GM21515 (cell line): ENCODE measurements around the gene MSRB2.
"Not testable (repeated sequence)": the region's sequence is repeated elsewhere in the genome, so short reads cannot be mapped to it uniquely, and the experiment has no call there.

Experiments
- ATAC-seq: cut with Tn5 transposase; IDR thresholded peaks from one replicate; pipeline ENCODE4 v1.9.1; 2021; ENCODE audit not compliant: unreplicated experiment

MSRB2 gene

GRCh38 chr10:23069019-23069815 is 26.2 kb upstream of the MSRB2 start:
- no peak for ATAC-seq

DNA sequence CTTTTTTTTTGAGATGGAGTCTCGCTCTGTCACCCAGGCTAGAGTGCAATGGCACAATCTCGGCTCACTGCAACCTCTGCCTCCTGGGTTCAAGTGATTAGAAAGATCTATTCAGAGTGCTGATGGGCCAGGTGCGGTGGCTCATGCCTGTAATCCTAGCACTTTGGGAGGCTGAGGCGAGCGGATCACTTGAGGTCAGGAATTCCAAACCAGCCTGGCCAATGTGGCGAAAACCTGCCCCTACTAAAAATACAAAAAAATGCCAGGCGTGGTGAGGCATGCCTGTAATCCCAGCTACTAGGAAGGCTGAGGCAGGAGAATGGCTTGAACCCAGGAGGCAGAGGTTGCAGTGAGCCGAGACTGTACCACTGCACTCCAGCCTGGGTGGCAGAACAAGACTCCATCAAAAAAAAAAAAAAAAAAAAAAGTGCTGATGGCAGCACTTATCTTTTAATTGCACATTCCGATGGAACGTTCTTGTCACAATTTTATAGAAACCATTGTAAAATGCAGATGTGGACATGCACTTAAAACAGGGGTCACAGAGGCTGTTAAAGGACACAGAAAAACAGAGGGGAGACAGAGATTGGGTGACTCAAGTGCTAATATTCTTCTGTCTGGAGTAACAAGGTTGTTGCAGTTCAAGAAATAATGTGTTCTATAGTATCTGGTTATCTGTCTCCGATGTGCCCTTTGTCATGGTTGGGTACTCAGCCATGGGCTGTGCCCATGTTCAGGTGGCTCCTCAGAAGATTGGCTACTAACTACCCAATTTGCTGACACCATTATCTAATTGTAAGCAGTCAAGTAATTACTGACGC is 25.1 kb upstream of the MSRB2 start:
- ATAC-seq = peak; percentile 12

DNA sequence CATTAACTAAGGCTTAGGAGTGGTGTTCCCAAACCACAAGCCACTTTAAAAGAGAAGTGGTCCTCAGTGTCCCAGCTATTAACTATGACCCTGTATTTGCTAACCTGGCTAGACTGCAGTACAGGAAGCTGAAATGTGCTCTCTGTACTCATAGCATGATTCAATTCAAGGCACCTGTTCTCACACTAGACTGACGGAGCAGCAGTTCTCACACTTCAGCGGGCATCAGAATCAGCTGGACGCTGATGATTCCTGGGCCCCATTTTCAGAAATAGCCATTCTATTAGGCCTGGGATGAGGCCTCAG is 24.5 kb upstream of the MSRB2 start:
- peak; percentile 50 for ATAC-seq

GRCh38 chr10:23072593-23072992 is 22.8 kb upstream of the MSRB2 start:
- not testable (repeated sequence) for ATAC-seq

GRCh38 chr10:23073527-23073926 is 21.9 kb upstream of the MSRB2 start:
- ATAC-seq = no peak

GRCh38 chr10:23075672-23076071 is 19.7 kb upstream of the MSRB2 start:
- no peak for ATAC-seq

DNA sequence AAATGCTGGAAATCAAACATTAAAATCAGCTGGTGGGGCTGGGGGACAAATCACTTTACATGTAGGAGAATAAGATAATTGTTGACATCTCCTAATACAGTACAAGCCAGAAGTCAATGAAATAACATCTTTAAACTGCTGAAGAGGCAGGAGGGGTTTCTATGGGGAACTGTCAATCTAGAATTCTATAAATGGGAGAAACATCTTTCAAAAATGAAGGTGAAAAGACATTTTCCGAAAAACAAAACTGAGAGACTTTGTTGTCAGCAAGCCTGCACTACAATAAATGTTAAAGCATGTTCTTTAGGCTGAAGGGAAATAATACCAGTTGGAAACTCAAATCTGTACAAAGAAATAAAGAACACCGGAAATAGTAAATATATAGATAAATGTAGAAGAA is 17.3 kb upstream of the MSRB2 start:
- ATAC-seq = no peak

GRCh38 chr10:23079700-23080099 is 15.7 kb upstream of the MSRB2 start:
- ATAC-seq = no peak

DNA sequence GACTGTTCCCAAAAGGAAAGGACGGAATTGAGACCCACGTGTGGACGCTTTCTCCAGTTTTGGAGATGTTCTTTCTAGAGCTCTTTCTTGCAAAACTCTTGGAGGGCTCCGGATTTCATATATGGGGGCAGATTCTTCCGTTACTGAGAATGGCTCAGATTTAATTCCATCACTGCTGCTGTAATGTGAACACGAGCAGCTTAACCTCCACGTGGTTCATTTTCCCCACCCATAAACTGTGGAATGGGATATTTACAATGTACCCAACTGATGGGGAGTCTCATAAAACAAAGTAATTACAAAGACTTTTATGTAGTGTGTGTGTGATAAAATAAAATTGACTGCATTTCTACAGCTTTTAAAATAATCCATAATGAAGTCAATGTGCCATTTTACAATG is 15.1 kb upstream of the MSRB2 start:
- ATAC-seq = no peak

GRCh38 chr10:23081221-23081750 is 14.1 kb upstream of the MSRB2 start:
- ATAC-seq = no peak

GRCh38 chr10:23081891-23082290 is 13.5 kb upstream of the MSRB2 start:
- no peak for ATAC-seq

DNA sequence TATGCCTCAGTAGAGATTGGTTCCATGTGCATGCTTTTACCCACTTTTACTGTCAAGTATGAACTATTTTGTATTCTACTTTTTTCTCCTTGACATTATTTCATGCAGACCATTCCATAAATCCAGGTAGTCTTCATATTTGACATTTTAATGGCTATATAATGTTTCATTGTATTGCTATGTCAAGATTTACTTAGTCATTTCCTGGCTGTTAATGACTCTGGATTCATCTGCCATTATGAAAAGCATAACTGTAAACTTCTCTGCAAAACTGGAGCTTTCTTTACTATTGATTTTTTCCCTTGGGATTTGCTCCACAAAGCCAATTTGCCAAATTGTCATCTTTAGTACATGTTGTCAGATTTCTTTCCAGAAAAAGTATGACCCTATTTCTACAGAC is 6.8 kb upstream of the MSRB2 start:
- ATAC-seq = no peak

DNA sequence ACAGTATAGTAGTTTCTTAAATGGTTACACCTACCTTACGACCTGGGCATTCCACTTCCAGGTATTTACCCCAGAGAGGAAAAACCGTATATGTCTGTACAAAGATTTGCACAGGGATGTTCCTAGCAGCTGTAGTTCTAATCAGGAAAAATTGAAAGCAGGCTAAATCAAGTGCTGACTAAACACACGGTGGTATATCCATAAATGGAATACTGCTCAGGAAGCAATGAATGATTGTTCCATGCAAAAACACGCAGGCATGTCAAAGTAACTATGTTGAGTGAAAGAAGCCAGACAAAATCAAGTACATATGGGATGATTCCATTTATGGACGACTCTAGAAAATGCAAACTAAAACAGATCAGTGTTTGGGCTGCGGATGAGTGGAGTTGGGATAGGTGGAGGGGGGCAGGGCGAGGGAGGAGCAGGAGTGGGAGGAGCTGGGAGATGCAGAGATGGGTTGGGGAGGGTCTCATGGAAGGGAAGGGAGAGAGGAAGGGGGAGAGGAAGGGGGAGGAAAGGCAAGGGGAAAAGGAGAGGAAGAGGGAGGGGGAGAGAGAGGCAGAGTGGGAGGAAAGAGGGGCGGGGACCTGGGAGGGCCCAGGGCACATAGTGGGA is 484 bp upstream of the MSRB2 start:
- no peak for ATAC-seq

DNA sequence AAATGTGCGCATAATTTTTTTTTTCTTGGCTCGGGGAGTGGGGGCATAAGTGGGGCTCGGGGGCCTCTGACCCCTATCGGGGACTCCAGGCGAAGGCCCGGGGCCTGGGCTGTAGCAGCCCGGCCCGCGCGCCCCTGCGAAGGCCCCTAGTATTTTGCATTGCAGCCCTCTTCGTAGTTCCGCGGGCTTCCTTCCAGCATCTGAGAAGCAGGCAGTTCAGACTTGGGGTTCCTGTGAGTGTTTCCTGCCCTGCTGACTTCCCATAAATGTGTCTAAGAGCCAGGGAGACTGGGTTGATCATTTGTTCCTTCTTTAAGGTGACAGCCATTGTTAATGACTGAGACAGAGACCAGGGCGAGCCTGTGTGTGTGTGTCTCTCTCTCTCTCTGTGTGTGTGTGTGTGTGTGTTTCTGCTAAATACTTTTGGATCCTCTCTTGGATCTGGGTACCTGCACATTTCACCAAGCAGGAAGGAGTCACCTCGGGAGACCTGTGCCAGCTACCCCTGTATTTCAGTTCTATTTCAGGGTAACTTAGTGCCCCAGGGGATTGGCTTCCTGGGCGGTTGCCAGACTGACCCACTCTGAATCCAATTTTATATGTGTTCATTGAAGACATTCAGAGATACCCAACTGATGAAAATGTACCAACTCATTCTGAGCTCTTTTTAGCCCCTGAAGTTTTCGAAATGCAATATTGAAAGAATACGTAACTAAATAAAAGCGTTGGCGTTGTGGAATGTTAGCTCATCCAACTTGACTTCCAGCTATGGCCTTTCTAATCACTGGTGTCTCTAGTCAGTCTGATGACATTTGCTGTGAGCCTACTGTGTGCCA is 805 bp downstream of the MSRB2 start:
- peak; percentile 52 for ATAC-seq

DNA sequence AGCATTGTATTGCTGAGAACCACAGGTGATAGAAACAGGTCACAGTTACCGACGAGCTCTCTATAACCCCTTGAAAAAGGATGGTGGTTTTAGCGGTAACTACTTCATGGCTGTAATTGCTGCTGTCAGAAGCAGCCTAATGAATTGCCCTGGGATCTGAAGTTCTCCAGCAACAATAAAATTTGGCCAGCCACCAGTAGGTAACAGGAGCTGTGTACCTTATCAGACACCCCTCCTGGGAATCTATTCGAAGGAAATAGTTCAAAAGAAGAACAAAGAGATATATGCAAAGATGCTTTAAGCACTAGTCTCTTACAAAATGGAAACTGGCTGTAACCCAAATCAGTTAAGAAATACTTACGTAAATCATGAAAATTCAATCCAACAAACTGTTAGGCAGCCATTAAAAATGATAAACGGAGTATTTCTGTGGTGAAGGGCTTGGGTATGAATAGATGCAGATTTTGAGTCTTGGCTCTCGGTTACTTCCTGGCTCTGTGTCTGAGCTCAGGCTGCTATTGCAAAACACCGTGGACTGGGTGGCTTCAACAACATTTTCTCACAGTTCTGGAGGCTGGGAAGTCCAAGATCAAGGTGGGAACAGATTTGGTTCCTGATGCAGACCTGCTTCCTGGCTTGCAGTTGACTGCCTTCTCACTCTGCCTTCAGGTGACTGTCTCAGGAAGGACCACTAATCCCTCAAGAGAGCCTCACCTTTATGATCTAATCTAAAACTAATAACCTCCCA is 1.6 kb downstream of the MSRB2 start:
- ATAC-seq = no peak

DNA sequence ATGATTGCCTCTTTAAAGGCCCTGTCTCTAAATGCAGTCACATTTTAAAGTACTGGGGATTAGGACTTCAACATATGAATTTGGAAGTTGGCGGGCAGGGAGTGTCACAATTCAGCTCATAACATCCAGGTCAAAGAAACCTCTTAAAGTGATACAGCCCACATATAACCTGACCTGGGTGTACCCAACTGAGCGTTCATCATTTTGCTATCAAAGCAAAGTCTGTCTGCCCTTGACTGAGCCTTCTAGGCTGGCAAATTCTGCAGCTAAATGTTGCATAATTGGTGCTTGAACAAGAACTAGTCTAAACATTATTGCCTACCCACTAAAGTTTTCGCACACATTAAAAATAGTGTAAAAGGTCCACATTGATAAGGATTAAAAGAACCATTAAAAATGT is 3.7 kb downstream of the MSRB2 start:
- no peak for ATAC-seq

DNA sequence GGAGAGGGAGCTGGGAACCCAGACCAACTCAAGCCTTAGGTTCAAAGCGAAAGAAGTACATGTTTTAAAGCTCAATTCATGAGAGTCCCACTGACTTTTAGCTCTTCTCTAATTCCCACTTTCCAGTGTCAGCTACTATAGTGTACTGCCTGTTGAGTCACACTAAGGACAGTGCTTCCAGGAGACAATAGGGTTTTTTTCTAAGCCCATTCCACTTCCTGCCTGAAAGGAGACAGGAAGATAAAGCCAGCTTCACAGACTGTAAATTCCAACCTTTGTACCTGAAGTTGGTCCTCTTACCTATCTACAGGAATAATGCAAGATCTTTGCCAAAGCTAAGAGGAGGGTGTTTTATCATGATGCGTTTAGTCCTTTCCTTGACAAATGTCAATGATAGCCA is 4.4 kb downstream of the MSRB2 start:
- ATAC-seq = no peak

DNA sequence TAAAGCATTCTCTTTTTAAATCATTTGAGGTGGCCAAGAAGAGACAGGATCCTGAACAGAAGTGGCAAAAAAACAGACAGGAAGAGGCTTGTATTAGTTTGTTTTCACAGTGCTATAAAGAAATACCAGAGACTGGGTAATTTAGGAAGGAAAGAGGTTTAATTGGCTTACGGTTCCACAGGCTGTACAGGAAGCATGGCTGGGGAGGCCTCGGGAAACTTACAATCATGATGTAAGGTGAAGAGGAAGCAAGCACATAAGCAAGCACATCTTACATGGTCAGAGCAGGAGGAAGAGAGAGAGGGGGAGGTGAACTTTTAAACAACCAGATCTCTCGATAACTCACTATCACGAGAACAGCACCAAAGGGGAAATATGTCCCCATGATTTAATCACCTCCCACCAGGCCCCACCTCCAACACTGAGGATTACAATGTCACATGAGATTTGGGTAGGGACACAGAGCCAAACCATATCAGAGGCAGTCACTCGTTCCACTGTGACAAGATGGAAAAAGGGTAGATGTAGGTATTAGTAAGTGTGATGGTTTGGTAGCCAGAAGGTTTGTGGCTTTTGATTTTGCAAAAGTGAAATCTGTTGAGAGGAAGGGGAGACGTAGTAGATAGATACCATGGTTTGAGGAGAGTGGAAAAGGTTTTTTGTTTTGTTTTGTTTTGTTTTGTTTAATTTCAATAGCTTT is 5.1 kb downstream of the MSRB2 start:
- ATAC-seq = no peak

- no peak for ATAC-seq
These were observed 11.1 kb downstream of the MSRB2 start for GRCh38 chr10:23106331-23107072.
